ENCODE data around the gene EPN2. TPM values are rescaled to one million over a fixed set of nuclear protein-coding genes. Genes with fewer than 3 reads are reported as not detected.

EPN2 gene
- total RNA-seq, 1 experiment from 2014 or later = 73.1 TPM

- no peak overlapping the region for H3K4me2 ChIP-seq (ENCODE audit: low read length)
- ChIA-PET RAD21 (ENCODE audit: low non-redundant PET in 1 of 2, low total read pairs in 2 of 2, uncharacterized antibody in 2 of 2, unreplicated experiment in 2 of 2) (no interaction called here), CTCF (no interaction called here), POLR2A (no interaction called here)
- no peak overlapping the region for H2AFZ ChIP-seq (ENCODE audit: low read depth, low read length, poor library complexity, severe bottlenecking)
- H3K36me3 ChIP-seq (ENCODE audit: control insufficient read depth in 1 of 2, insufficient read depth in 2 of 2, low read length in 2 of 2) = peaks cover 17 to 22% of the 10 kb centered on the region in 2 experiments; a peak in 3 of 4 replicates
- H3K27me3 ChIP-seq (ENCODE audit: insufficient read depth, low read length) = no peaks in the 10 kb centered on the region
- H3K4me3 ChIP-seq (replicated peaks in 1 of 2; ENCODE audit: low read depth in 1 of 2, low read length in 2 of 2) = no peak overlapping the region
- DNase-seq (ENCODE audit: low read depth, low spot score) = no peak
- peaks cover 13 to 28% of the 10 kb centered on the region in 2 experiments for H3K4me1 ChIP-seq (ENCODE audit: control insufficient read depth in 1 of 2, insufficient read depth in 2 of 2, low read length in 2 of 2)
- no peaks in the 10 kb centered on the region for H3K79me2 ChIP-seq (ENCODE audit: insufficient read depth, low read length)
- no peaks in the 10 kb centered on the region for H3K9me2 ChIP-seq (ENCODE audit: insufficient read depth)
- intact Hi-C loops (cut with micrococcal nuclease) = no loop called here
- no peak overlapping the region for H3K27ac ChIP-seq (ENCODE audit: low read depth, low read length)
- no peaks in the 10 kb centered on the region for H4K20me1 ChIP-seq (ENCODE audit: insufficient read depth)
- H3K9me3 ChIP-seq (ENCODE audit: control insufficient read depth in 1 of 2, insufficient read depth in 1 of 2, low read depth in 1 of 2, low read length in 2 of 2) = no peaks in the 10 kb centered on the region
- no TSS peak for BruUV-seq (replicated peaks)
- no peak overlapping the region for H3K9ac ChIP-seq (ENCODE audit: low read length)
- ATAC-seq = no peak
- TF ChIP-seq EZH2phosphoT487 (IDR thresholded peaks at IDR 0.05; ENCODE audit: borderline replicate concordance) = no peak
- TF ChIP-seq, protein P1, sequence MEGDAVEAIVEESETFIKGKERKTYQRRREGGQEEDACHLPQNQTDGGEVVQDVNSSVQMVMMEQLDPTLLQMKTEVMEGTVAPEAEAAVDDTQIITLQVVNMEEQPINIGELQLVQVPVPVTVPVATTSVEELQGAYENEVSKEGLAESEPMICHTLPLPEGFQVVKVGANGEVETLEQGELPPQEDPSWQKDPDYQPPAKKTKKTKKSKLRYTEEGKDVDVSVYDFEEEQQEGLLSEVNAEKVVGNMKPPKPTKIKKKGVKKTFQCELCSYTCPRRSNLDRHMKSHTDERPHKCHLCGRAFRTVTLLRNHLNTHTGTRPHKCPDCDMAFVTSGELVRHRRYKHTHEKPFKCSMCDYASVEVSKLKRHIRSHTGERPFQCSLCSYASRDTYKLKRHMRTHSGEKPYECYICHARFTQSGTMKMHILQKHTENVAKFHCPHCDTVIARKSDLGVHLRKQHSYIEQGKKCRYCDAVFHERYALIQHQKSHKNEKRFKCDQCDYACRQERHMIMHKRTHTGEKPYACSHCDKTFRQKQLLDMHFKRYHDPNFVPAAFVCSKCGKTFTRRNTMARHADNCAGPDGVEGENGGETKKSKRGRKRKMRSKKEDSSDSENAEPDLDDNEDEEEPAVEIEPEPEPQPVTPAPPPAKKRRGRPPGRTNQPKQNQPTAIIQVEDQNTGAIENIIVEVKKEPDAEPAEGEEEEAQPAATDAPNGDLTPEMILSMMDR (IDR thresholded peaks at IDR 0.05 in 2 of 3, conservative IDR thresholded peaks at IDR 0.05 in 1 of 3; ENCODE audit: borderline replicate concordance in 1 of 3, insufficient read depth in 1 of 3, low read depth in 2 of 3, low read length in 2 of 3) = no peak
Measured at GRCh38 chr17:19313746-19314651, 76.8 kb downstream of the EPN2 start.

GRCh38 chr17:19315104-19315503 is 77.9 kb downstream of the EPN2 start:
- Histone ChIP-seq H3K36me3 (ENCODE audit: control insufficient read depth in 1 of 2, insufficient read depth in 2 of 2, low read length in 2 of 2) (peaks cover 17 to 20% of the 10 kb centered on the region in 2 experiments; a peak in 3 of 4 replicates), H4K20me1 (ENCODE audit: insufficient read depth) (no peaks in the 10 kb centered on the region), H3K9me3 (ENCODE audit: control insufficient read depth in 1 of 2, insufficient read depth in 1 of 2, low read depth in 1 of 2, low read length in 2 of 2) (no peaks in the 10 kb centered on the region), H3K4me2 (ENCODE audit: low read length) (no peak overlapping the region), H3K27me3 (ENCODE audit: insufficient read depth, low read length) (no peaks in the 10 kb centered on the region), H3K4me3 (replicated peaks in 1 of 2; ENCODE audit: low read depth in 1 of 2, low read length in 2 of 2) (no peak overlapping the region), H2AFZ (ENCODE audit: low read depth, low read length, poor library complexity, severe bottlenecking) (no peak overlapping the region), H3K9ac (ENCODE audit: low read length) (no peak overlapping the region), H3K27ac (ENCODE audit: low read depth, low read length) (no peak overlapping the region), H3K4me1 (ENCODE audit: control insufficient read depth in 1 of 2, insufficient read depth in 2 of 2, low read length in 2 of 2) (peaks cover 13 to 28% of the 10 kb centered on the region in 2 experiments), H3K79me2 (ENCODE audit: insufficient read depth, low read length) (no peaks in the 10 kb centered on the region), H3K9me2 (ENCODE audit: insufficient read depth) (no peaks in the 10 kb centered on the region)
- RAD21 ChIA-PET (ENCODE audit: low non-redundant PET in 1 of 2, low total read pairs in 2 of 2, uncharacterized antibody in 2 of 2, unreplicated experiment in 2 of 2) = no interaction called here
- TF ChIP-seq ELF1 (IDR thresholded peaks at IDR 0.05; ENCODE audit: borderline replicate concordance, low read depth) (no peak), CBX3 (IDR thresholded peaks at IDR 0.05; ENCODE audit: low read depth) (no peak), ZNF274 (IDR thresholded peaks at IDR 0.05; ENCODE audit: low read depth, low read length) (no peak), SP1 (IDR thresholded peaks at IDR 0.05; ENCODE audit: low read depth) (no peak), SRF (IDR thresholded peaks at IDR 0.05; ENCODE audit: low read depth) (no peak), RAD21 (IDR thresholded peaks at IDR 0.05; ENCODE audit: low read depth) (no peak), EZH2phosphoT487 (IDR thresholded peaks at IDR 0.05; ENCODE audit: borderline replicate concordance) (no peak), FOSL1 (IDR thresholded peaks at IDR 0.05; ENCODE audit: low read depth) (no peak), SIN3A (IDR thresholded peaks at IDR 0.05; ENCODE audit: low read depth) (no peak), CEBPB (IDR thresholded peaks at IDR 0.05; ENCODE audit: low read depth) (no peak)
- TF ChIP-seq, protein P2, sequence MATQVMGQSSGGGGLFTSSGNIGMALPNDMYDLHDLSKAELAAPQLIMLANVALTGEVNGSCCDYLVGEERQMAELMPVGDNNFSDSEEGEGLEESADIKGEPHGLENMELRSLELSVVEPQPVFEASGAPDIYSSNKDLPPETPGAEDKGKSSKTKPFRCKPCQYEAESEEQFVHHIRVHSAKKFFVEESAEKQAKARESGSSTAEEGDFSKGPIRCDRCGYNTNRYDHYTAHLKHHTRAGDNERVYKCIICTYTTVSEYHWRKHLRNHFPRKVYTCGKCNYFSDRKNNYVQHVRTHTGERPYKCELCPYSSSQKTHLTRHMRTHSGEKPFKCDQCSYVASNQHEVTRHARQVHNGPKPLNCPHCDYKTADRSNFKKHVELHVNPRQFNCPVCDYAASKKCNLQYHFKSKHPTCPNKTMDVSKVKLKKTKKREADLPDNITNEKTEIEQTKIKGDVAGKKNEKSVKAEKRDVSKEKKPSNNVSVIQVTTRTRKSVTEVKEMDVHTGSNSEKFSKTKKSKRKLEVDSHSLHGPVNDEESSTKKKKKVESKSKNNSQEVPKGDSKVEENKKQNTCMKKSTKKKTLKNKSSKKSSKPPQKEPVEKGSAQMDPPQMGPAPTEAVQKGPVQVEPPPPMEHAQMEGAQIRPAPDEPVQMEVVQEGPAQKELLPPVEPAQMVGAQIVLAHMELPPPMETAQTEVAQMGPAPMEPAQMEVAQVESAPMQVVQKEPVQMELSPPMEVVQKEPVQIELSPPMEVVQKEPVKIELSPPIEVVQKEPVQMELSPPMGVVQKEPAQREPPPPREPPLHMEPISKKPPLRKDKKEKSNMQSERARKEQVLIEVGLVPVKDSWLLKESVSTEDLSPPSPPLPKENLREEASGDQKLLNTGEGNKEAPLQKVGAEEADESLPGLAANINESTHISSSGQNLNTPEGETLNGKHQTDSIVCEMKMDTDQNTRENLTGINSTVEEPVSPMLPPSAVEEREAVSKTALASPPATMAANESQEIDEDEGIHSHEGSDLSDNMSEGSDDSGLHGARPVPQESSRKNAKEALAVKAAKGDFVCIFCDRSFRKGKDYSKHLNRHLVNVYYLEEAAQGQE (IDR thresholded peaks at IDR 0.05; ENCODE audit: low read depth) = no peak
- TF ChIP-seq, protein P3, sequence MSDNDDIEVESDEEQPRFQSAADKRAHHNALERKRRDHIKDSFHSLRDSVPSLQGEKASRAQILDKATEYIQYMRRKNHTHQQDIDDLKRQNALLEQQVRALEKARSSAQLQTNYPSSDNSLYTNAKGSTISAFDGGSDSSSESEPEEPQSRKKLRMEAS (IDR thresholded peaks at IDR 0.05) = no peak
- CTCF ChIA-PET = no interaction called here
- intact Hi-C loops (cut with micrococcal nuclease) = no loop called here
- POLR2A ChIA-PET = no interaction called here
- DNase-seq (ENCODE audit: low read depth, low spot score) (no peak), ATAC-seq (no peak)
- no TSS peak for BruUV-seq (replicated peaks)
